MM.1S (cell line): ENCODE results near the gene FGFR1OP2.

Experiments used
- EZH2phosphoT487 ChIP-seq: fragments of 300-600 bp; sonication (generic); IDR thresholded peaks from 2 replicates; pipeline ENCODE4 v1.6.1; 2018; ENCODE audit warnings: antibody characterized with exemption, low read length
- TF ChIP-seq, protein P1 (sequence below): fragments of 300-600 bp; sonication (generic); IDR thresholded peaks from 2 replicates; pipeline ENCODE4 v1.5.1; 2016; ENCODE audit warnings: antibody characterized with exemption, low read length, mixed read lengths

DNA sequence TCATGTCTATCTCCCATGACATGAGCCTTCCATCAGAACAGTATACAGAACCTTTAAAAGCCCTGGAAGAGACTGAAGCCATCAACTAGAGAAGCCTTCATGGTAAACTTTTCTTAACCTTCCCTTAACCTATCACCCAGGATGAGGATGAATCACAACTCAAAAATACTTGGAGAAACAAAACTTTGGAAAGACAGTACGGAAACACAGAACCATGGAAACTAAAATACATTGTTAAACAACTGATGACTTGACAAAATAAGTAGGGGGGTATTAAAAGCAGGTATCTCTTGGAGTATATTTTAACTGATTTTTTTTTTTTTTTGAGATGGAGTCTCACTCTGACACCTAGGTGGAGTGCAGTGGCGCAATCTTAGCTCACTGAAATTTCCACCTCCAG, 67.2 kb downstream of the FGFR1OP2 start:
- TF ChIP-seq EZH2phosphoT487: no peak
- TF ChIP-seq, protein P1, sequence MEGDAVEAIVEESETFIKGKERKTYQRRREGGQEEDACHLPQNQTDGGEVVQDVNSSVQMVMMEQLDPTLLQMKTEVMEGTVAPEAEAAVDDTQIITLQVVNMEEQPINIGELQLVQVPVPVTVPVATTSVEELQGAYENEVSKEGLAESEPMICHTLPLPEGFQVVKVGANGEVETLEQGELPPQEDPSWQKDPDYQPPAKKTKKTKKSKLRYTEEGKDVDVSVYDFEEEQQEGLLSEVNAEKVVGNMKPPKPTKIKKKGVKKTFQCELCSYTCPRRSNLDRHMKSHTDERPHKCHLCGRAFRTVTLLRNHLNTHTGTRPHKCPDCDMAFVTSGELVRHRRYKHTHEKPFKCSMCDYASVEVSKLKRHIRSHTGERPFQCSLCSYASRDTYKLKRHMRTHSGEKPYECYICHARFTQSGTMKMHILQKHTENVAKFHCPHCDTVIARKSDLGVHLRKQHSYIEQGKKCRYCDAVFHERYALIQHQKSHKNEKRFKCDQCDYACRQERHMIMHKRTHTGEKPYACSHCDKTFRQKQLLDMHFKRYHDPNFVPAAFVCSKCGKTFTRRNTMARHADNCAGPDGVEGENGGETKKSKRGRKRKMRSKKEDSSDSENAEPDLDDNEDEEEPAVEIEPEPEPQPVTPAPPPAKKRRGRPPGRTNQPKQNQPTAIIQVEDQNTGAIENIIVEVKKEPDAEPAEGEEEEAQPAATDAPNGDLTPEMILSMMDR: no peak
